NCI-H187 treated with DMSO at 0.1 percent for 48 hours (cell line): ENCODE measurements around the gene NHP2.

Experiments
- DNase-seq: peaks from one replicate; lab custom pipeline; 2025; lab: John Stamatoyannopoulos, UW

The NHP2 gene

DNA sequence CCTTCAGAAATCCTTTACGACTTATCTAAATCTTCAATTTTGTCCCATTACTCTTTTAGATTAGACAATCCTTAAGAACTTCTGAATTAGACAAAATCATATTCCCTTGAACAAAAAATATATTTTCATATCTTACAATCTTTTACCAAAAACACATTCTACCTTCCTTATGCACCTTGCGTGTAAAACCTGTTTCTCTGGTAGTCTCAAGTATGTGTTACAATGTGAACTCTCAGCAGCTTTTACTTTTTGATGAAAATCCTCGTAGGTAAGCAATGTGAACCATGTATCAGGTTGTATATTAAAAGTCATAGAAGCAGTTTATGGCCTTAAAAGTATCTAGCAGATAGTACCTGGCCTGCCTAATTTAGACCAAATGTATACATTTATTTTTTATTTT is 20.8 kb upstream of the NHP2 start:
- no peak for DNase-seq

- DNase-seq = no peak
Observed at GRCh38 chr5:178170455-178170854, 16.8 kb upstream of the NHP2 start.

DNA sequence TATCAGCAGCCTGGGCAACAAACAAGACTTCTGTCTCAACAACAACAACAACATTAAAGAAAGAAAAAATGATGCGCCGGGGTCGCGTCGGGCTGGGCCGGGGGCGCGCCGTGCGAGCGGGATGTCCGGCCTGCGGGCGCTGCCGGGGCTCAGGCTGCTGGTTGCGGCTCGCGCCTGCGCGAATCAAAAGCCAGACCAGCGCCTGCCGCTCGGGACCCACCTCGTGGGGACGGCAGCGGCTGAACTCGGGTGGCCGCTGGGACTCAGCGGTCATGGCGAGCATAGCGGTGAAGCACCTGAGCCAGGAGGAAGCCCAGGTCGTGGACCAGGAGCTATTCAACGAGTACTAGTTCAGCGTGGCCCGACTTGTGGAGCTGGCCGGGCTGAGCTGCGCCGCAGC is 11.9 kb upstream of the NHP2 start:
- DNase-seq = no peak

DNA sequence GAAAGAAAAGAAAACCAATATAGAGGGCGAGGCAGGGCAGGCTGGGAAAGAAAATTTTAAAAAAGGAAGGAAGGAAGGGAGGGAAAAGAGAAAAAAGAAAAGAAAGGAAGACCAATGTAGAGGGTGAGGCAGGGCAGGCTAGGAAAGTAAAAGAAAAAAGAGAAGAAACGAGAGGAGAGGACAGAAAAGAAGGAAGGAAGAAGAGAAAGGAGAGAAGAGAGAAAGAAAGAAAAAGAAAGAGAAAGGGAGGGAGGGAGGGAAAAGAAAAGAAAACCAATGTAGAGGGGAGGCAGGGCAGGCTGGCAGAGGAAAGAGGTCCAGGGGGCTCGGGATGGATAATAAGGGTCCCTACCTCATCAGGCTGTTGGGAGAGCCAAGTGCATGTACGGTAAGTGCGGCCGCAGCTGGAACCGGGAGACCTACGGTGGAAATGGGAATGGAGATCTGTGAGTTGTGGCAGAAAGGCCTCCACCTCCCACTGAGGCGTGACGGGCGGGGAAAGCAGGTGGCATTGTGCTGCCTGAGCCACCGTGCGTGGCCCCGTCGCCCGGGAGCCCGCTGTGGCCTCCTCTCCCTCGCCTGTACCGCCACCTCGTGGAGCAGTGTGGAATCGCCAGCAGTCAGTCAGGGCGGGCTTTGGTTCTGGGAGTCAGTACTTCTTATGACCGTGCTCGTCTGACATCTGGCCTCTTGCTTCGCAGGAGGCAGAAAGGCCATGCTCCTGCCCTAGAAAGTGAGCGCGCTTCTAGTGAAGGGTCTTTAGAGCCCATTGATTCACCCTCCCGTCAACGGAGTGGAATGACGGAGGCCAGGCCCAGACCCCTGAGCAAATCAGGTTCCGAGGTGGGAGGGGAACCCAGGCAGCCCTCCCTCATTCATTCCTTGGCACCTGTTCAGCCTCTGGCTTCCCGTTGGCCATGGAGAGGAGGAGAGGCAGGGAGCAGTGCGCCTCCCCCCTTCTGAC is 10.4 kb upstream of the NHP2 start:
- DNase-seq = peak; percentile 53

GRCh38 chr5:178162481-178162880 is 8.8 kb upstream of the NHP2 start:
- no peak for DNase-seq

- DNase-seq = no peak
Observed at GRCh38 chr5:178160176-178160575, 6.5 kb upstream of the NHP2 start.

GRCh38 chr5:178155065-178155464 is 1.4 kb upstream of the NHP2 start:
- DNase-seq = no peak

GRCh38 chr5:178152491-178153444 is 917 bp downstream of the NHP2 start:
- no peak for DNase-seq

DNA sequence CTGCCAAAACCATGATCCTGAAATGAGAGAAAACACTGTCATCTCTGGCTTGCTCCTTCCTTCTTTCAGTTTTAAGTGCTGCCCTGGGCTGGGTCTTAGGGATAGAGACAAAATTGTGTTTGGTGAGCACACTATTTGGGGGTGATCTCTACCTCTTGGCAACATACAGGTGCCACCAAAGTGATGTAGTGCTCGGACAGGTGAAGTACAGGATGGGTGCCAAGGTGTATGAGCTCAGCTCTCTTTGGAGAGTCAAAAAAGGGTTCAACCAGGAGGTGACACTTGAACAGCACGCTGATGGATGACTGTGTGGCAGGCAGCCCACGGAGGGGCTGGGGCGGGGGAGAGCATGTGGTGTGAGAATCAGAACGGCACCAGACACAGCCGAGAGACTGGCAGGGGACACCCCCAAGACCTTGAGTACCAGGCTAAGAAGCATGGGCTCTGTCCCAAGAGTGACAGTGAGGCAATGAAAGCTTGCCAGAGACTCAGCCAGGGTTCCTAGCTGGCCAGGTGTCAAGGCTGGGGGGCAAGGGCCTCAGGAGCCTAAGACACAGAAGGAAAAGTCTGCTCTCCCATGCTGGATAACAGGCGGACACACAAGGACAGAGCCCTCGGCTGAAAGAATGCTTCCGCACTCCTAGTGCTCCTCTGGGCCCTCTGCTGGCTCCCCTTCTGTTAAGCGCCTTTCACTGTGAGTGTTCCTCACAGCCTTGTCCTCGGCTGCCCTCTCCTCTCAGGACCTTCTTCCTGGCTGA is 2.5 kb downstream of the NHP2 start:
- no peak for DNase-seq

DNA sequence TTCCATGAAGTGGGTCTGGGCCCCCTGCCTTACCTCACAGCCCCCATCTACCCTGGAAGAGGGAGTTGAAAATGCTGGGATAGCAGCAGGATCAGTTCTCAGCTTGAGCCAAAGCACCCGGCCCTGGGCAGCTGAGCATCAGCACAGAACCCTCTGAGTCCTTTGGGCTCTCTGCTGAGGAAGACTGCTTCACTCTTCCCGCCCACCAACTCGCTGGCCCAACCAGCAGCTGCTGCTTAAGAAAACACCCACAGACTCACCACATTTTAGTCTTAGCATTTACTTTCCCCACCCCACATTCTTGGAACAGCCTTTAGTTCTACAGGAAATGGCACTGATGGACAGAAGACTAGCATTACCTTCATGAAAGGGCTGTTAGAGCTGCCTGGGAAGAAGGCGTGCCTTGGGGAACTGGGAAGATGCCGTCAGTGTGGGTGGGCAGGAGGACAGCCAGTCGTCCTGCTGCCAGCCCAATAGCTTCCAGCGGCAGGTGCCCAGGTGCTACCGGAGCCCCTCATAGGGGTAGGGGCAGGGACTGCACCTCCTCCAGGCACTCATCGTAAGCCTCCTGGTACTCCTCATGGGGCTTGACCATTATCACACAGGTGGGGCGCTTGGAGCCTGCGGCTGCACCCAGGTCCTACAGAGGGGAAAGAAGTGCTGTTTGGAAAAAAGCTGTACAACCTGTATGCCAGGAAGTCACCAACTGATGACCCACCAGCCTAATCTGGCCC is 4.3 kb downstream of the NHP2 start:
- no peak for DNase-seq

DNA sequence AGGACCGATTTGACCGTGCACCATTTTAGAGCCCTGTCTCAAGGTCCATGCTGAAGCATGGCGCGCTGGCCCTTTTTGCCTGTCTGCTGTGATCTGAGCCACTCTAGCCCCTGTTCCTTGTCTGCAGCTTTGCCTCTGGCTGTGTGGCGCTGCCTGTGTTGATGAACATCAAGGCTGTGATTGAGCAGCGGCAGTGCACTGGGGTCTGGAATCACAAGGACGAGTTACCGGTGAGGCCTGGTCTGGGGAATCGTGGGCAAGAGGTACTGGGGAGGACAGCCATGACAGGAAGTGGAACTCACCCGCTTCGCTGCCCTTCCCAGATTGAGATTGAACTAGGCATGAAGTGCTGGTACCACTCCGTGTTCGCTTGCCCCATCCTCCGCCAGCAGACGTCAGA is 6.3 kb downstream of the NHP2 start:
- no peak for DNase-seq

DNA sequence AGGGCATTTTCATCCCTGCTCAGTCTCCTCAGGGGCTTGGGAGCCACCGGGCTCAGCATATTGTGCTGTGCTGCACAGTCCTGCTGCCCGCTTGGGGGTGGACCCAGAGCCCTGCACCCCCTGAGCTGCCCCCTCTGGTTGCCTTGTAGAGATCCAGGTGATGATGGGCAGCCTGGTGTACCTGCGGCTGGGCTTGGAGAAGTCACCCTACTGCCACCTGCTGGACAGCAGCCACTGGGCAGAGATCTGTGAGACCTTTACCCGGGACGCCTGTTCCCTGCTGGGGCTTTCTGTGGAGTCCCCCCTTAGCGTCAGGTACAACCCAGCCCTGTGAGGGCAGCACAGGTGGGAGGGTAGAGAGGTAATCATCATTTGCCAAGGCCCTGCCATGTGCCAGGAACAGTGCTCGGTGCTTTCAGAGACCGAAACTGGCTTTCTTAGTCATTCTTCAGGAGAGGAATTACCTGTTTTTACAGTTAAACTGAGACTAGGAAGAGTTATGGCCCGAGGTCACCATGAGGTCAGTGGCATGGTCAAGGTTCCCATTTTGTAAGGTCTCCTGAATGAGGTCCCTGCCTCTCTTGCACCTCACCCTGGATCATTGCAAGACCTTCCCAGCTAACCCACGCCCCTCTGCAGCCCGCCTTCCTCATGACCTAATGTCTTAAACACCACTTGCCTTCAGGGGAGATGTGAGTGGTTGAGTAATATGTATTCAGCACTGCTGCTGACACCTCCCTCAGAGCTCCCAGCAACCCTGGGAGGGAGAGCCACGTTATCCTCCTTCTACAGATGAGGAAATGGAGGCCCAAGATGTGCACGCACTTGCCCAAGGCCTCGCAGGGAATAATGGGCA is 7.5 kb downstream of the NHP2 start:
- no peak for DNase-seq

DNA sequence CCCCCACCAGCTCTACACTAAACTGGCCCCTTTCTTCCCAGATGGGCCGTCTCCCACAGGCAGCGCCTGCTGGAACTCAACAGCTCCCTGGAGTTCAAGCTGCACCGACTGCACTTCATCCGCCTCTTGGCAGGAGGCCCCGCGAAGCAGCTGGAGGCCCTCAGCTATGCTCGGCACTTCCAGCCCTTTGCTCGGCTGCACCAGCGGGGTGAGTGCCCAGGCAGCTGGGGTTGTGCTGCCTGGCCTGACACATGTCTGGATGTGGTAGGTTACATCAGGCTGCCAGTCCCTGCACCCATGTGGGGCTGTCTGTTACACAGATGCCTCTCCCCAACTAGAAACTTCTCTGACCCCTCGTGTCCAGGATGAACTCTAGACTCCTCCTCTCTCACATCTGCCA is 9.8 kb downstream of the NHP2 start:
- DNase-seq = no peak

- DNase-seq = no peak
Observed at GRCh38 chr5:178143246-178143645, 10.4 kb downstream of the NHP2 start.

DNA sequence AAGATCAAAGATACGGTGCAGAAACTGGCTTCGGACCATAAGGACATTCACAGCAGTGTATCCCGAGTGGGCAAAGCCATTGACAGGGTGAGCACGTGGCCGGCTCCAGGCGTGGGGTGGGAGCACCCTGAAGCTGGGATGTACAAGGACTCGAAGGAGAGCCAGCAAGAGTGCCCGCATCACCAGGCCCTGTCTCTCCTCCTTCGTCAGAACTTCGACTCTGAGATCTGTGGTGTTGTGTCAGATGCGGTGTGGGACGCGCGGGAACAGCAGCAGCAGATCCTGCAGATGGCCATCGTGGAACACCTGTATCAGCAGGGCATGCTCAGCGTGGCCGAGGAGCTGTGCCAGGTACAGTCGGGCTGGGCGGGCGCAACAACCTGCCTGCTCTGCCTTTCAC is 11.0 kb downstream of the NHP2 start:
- DNase-seq = no peak

- DNase-seq = no peak
Observed at GRCh38 chr5:178141550-178141949, 12.1 kb downstream of the NHP2 start.

DNA sequence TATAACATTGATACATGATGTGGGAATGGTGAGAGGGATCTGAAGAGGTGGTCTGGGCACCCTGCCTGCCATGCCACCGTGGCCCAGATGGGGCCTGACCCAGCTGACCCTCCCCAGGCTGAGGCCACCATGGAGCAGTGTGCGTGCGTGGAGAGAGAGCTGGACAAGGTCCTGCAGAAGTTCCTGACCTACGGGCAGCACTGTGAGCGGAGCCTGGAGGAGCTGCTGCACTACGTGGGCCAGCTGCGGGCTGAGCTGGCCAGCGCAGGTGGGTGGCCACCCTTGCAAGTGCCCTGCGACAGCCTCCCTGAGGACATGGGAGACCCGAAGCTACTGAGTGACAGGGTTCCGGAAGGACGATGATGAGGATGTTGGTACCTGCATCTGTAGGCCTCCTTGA is 15.7 kb downstream of the NHP2 start:
- no peak for DNase-seq

GRCh38 chr5:178136990-178137389 is 16.7 kb downstream of the NHP2 start:
- no peak for DNase-seq

DNA sequence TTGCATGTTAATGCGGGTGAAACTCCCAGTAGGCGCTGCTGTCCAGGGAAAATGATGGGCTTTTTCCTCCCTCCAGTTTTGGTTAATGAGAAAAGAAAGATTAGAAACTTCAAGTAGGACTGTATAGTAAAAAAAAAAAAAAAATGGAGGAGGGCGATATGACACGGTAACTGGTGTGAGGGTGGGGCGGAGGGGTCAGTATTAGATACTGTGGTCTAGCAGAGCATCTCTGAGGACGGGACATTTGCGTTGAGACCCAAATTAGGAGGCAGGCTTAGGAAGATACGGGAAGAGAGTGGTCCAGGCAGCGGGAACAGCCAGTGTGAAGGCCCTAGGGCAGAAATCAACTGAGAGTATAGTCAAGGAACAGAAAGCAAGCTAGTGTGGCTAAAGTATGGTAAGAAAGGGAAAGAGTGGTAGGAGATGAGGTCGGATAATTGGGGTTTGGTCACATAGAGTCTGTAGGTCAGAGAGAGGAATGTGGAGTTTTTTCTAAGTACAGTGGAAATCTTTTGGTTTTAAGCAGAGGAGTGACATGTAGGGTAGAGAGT is 22.2 kb downstream of the NHP2 start:
- DNase-seq = no peak
